Right renal cortex interstitium (tissue), 3 donors: ENCODE data around the gene MUC6. TPM values are rescaled to one million over a fixed set of nuclear protein-coding genes. Genes with fewer than 3 reads are reported as not detected.

Source experiments
- DNase-seq, 3 donors: peaks; one replicate each; pipeline ENCODE4 v3.0.0-alpha.2; 2013; ENCODE audit warnings: low read depth in 3 of 3, low spot score in 2 of 3
- polyA plus RNA-seq, 3 donors: library from polyadenylated mRNA; unstranded; fragments of 120-200 nt; gene quantifications; one replicate each; pipeline ENCODE4 v1.2.1, GENCODE V29; 2013; ENCODE audit not compliant: insufficient read length in 3 of 3

The MUC6 gene
- 10 to 100 TPM; 10.6 to 17.8 (median 14.3) TPM for polyA plus RNA-seq

GRCh38 chr11:1036303-1036923, at the start of gene MUC6:
Gene MUC6 (minus strand): TSS chr11:1036718. CDS start chr11:1036655, 63 bp downstream.
- DNase-seq, result no peak

GRCh38 chr11:1085440-1086170, 49.1 kb upstream of the MUC6 start:
- DNase-seq, result no peak

- no peak for DNase-seq
These were observed 48.3 kb upstream of the MUC6 start for GRCh38 chr11:1084561-1085439.

GRCh38 chr11:1083621-1084551, 47.4 kb upstream of the MUC6 start:
- DNase-seq, result no peak

GRCh38 chr11:1082728-1083620, 46.5 kb upstream of the MUC6 start:
- no peak for DNase-seq

GRCh38 chr11:1082346-1082727, 45.8 kb upstream of the MUC6 start:
- DNase-seq, result no peak

GRCh38 chr11:1081601-1082311, 45.2 kb upstream of the MUC6 start:
- DNase-seq, result no peak

GRCh38 chr11:1078191-1078601, 41.7 kb upstream of the MUC6 start:
- DNase-seq, result no peak

- DNase-seq, result no peak
These were observed 41.0 kb upstream of the MUC6 start for GRCh38 chr11:1077417-1078119.

- no peak for DNase-seq
These were observed 40.5 kb upstream of the MUC6 start for GRCh38 chr11:1077033-1077416.

GRCh38 chr11:1076061-1076665, 39.6 kb upstream of the MUC6 start:
- DNase-seq, result no peak

GRCh38 chr11:1075341-1075911, 38.9 kb upstream of the MUC6 start:
- no peak for DNase-seq

GRCh38 chr11:1074244-1075221, 38.0 kb upstream of the MUC6 start, which contains the start of gene MUC2:
Gene MUC2 (plus strand): TSS chr11:1074874.
- DNase-seq, result no peak

GRCh38 chr11:1073851-1074243, 37.3 kb upstream of the MUC6 start:
- no peak for DNase-seq

GRCh38 chr11:1073261-1073724, 36.8 kb upstream of the MUC6 start:
- no peak for DNase-seq

- no peak for DNase-seq
These were observed 36.3 kb upstream of the MUC6 start for GRCh38 chr11:1072821-1073231.
